RWPE2 (cell line): ENCODE data around the gene MYCBPAP.
A peak's percentile ranks its signal among the peaks of the same experiment; 100 is the strongest.
"Not testable (repeated sequence)": the region's sequence is repeated elsewhere in the genome, so short reads cannot be mapped to it uniquely, and the experiment has no call there.

Source experiments
- ATAC-seq: fragments of 200-7000 bp; cut with Tn5 transposase; 3 replicates; pipeline ENCODE4 v1.9.1; 2021; ENCODE audit warnings: low read depth
- DNase-seq: peaks from one replicate; pipeline ENCODE4 v3.0.0-alpha.2; 2020; ENCODE audit warnings: low spot score
- H3K27ac ChIP-seq: fragments of 450-650 bp; 2 replicates; pipeline ENCODE4 v1.5.1; 2017; ENCODE audit warnings: mild to moderate bottlenecking; ENCODE audit not compliant: poor library complexity, severe bottlenecking
- H3K27me3 ChIP-seq: fragments of 250-450 bp; sonication (Bioruptor Pico); 2 replicates; pipeline ENCODE4 v1.5.1; 2021; ENCODE audit warnings: mild to moderate bottlenecking, moderate library complexity; ENCODE audit not compliant: insufficient read depth, poor library complexity, severe bottlenecking
- H3K36me3 ChIP-seq: fragments of 250-450 bp; sonication (Bioruptor Pico); 2 replicates; pipeline ENCODE4 v1.5.1; 2020; ENCODE audit warnings: low read depth, mild to moderate bottlenecking, moderate library complexity
- H3K4me1 ChIP-seq: fragments of 250-450 bp; sonication (Bioruptor Pico); 2 replicates; pipeline ENCODE4 v1.5.1; 2021; ENCODE audit warnings: mild to moderate bottlenecking, moderate library complexity; ENCODE audit not compliant: insufficient read depth, poor library complexity, severe bottlenecking
- H3K4me3 ChIP-seq: fragments of 250-450 bp; sonication (Bioruptor Pico); 2 replicates; pipeline ENCODE4 v1.5.1; 2021; ENCODE audit warnings: mild to moderate bottlenecking, moderate library complexity; ENCODE audit not compliant: severe bottlenecking
- H3K9me3 ChIP-seq: fragments of 250-450 bp; sonication (Bioruptor Pico); 2 replicates; pipeline ENCODE4 v1.5.1; 2021; ENCODE audit warnings: mild to moderate bottlenecking, moderate library complexity; ENCODE audit not compliant: severe bottlenecking
- CTCF ChIP-seq: fragments of 450-650 bp; IDR thresholded peaks from one replicate; pipeline ENCODE4 v1.5.1; 2017; ENCODE audit warnings: mild to moderate bottlenecking, moderate library complexity; ENCODE audit not compliant: poor library complexity, severe bottlenecking

MYCBPAP gene

DNA sequence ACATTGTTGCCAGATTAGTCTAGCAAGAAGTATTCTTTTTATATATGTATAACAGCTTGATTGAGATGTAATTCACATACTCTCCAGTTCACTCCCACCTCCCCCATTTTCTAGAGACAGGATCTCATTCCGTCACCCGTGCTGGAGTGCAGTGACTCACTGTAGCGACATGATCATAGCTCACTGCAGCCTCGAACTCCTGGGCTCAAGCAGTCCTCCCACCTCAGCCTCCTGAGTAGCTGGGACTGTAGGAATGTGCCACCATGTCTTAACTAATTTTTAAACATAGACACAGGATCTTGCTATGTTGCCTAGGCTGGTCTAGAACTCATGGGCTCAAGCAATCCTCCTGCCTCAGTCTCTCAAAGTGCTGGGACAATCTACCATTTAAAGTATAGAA is 32.9 kb upstream of the MYCBPAP start:
- Histone ChIP-seq H3K4me3 (no peak overlapping the region), H3K27me3 (no peaks in the 10 kb centered on the region), H3K4me1 (peaks cover 4% of the 10 kb centered on the region), H3K9me3 (no peaks in the 10 kb centered on the region), H3K36me3 (peaks cover 28% of the 10 kb centered on the region), H3K27ac (no peak overlapping the region)
- ATAC-seq (no peak), DNase-seq (no peak)
- TF ChIP-seq CTCF = no peak

DNA sequence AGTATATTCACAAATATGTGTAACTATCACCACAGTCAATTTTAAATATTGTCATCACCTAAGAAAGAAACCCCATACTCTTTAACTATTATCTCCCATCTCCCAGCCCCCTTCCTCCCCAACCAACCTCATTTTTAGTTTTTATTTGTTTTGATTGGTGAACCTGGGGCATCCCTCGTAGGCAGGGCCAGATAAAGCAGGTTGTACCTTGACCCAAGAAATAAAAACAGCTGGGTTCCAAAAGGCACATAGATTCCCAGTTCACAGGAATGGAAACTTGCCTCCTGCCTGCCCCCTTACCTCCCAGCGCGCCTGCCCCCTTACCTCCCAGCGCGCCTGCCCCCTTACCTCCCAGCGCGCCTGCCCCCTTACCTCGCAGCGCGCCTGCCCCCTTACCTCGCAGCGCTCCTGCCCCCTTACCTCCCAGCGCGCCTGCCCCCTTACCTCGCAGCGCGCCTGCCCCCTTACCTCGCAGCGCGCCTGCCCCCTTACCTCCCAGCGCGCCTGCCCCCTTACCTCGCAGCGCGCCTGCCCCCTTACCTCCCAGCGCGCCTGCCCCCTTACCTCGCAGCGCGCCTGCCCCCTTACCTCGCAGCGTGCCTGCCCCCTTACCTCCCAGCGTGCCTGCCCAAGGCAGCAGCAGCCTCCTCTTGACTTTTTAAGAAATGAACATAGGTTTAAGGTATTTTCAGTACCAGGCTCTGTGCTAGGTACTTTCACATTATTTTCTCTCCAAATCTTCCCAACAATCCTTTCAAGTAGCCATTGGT is 32.3 kb upstream of the MYCBPAP start:
- not testable (repeated sequence) for H3K27ac ChIP-seq, H3K9me3 ChIP-seq, DNase-seq, H3K4me1 ChIP-seq, H3K4me3 ChIP-seq, H3K27me3 ChIP-seq, ATAC-seq
- peaks cover 32% of the 10 kb centered on the region for H3K36me3 ChIP-seq

GRCh38 chr17:50476545-50477315 is 31.5 kb upstream of the MYCBPAP start:
- DNase-seq (no peak), ATAC-seq (no peak)
- no peak overlapping the region for H3K4me3 ChIP-seq
- H3K27me3 ChIP-seq = no peaks in the 10 kb centered on the region
- H3K27ac ChIP-seq = no peak overlapping the region
- peaks cover 11% of the 10 kb centered on the region for H3K4me1 ChIP-seq
- no peak for TF ChIP-seq CTCF
- no peaks in the 10 kb centered on the region for H3K9me3 ChIP-seq
- peaks cover 38% of the 10 kb centered on the region for H3K36me3 ChIP-seq

GRCh38 chr17:50477976-50478375 is 30.3 kb upstream of the MYCBPAP start:
- Histone ChIP-seq H3K36me3 (peaks cover 38% of the 10 kb centered on the region), H3K9me3 (no peaks in the 10 kb centered on the region), H3K27me3 (no peaks in the 10 kb centered on the region), H3K27ac (peak overlapping the region; percentile 67), H3K4me1 (peaks cover 15% of the 10 kb centered on the region), H3K4me3 (no peak overlapping the region)
- no peak for TF ChIP-seq CTCF
- no peak for DNase-seq
- ATAC-seq = no peak

GRCh38 chr17:50478391-50479381 is 29.6 kb upstream of the MYCBPAP start, which contains the start of gene RSAD1:
Gene RSAD1 (plus strand): TSS chr17:50478860. CDS start chr17:50478885, 25 bp downstream.
- Histone ChIP-seq H3K9me3 (no peaks in the 10 kb centered on the region), H3K4me1 (peaks cover 15% of the 10 kb centered on the region), H3K4me3 (peak within 1 kb of the TSS; percentile 51), H3K27me3 (no peaks in the 10 kb centered on the region), H3K36me3 (peaks cover 38% of the 10 kb centered on the region), H3K27ac (peak within 1 kb of the TSS; percentile 67)
- TF ChIP-seq CTCF = peak; percentile 97
- ATAC-seq (peak; percentile 83), DNase-seq (peak; percentile 89)
